ENCODE results near the gene UGP2. TPM values are rescaled to one million over a fixed set of nuclear protein-coding genes. Genes with fewer than 3 reads are reported as not detected.

Gene UGP2
- total RNA-seq, 1 experiment from 2014 or later = 883 TPM

DNA sequence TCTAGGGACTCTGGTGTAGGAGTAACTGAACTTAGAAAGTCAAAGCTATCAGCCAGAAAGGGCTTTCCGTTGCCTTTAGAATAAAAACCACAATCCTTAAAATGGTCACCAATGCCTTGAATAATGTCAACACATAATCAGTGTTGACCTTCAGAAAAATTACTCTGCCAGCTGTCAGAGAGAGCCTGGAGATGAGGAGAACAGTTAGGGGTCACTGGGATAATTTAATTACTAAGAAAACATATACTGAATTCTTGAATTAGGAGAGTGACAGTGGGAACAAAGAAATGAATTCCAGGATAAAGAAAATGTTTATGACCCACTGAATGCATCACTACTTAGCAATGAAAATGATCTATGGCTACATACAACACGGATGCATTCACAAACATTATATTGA is 23.4 kb upstream of the UGP2 start:
- Histone ChIP-seq H4K20me1 (ENCODE audit: control insufficient read depth, insufficient read depth, insufficient read length) (no peaks in the 10 kb centered on the region), H3K4me1 (ENCODE audit: insufficient read depth, low read length) (no peaks in the 10 kb centered on the region), H3K18ac (ENCODE audit: insufficient read length, low read depth, low read length) (no peak overlapping the region), H4K5ac (ENCODE audit: insufficient read length, low read depth, low read length) (no peak overlapping the region), H3K79me2 (ENCODE audit: insufficient read depth, low read length) (no peaks in the 10 kb centered on the region), H3K23ac (ENCODE audit: insufficient read length, low read depth, low read length) (no peak overlapping the region), H2BK20ac (ENCODE audit: low read depth, low read length, poor library complexity, severe bottlenecking) (no peak overlapping the region), H2BK15ac (ENCODE audit: low read depth, low read length) (no peak overlapping the region), H3K79me1 (ENCODE audit: insufficient read depth, low read depth, low read length, poor library complexity, severe bottlenecking) (no peaks in the 10 kb centered on the region), H3K14ac (ENCODE audit: insufficient read depth, low read length) (no peak overlapping the region), H2AK5ac (ENCODE audit: insufficient read length, low read length) (no peak overlapping the region), H4K8ac (replicated peaks; ENCODE audit: insufficient read length, low read depth, low read length) (no peak overlapping the region), H2BK120ac (ENCODE audit: low read depth, low read length, poor library complexity, severe bottlenecking) (no peak overlapping the region), H3K9me3 (ENCODE audit: control insufficient read depth, low read depth, low read length) (no peaks in the 10 kb centered on the region), H2BK5ac (ENCODE audit: insufficient read length, low read length) (no peak overlapping the region), H3T11ph (ENCODE audit: low read length) (no peak overlapping the region), H3K23me2 (ENCODE audit: insufficient read length, low read depth, low read length, poor library complexity, severe bottlenecking) (no peaks in the 10 kb centered on the region), H3K4me2 (ENCODE audit: insufficient read depth, insufficient read length, low read length) (no peak overlapping the region), H4K91ac (ENCODE audit: insufficient read length, low read depth, low read length) (no peak overlapping the region), H2BK12ac (ENCODE audit: insufficient read length, low read depth, low read length) (no peak overlapping the region), H3K4ac (ENCODE audit: low read depth, low read length) (no peak overlapping the region), H2AFZ (ENCODE audit: low read length) (no peak overlapping the region), H3K27me3 (ENCODE audit: insufficient read depth, low read length) (no peaks in the 10 kb centered on the region), H3K56ac (ENCODE audit: insufficient read length, low read depth, low read length) (no peak overlapping the region), H3K27ac (ENCODE audit: insufficient read length, low read depth, low read length) (no peak overlapping the region), H3K9ac (ENCODE audit: extremely low read depth, insufficient read length, low read length) (no peak overlapping the region)
- DNase-seq = no peak
- no CpG with 5 or more reads among the region's 2 CpGs for WGBS (ENCODE audit: extremely low coverage, insufficient read length, low lambda C conversion rate)
- TF ChIP-seq, protein P1, sequence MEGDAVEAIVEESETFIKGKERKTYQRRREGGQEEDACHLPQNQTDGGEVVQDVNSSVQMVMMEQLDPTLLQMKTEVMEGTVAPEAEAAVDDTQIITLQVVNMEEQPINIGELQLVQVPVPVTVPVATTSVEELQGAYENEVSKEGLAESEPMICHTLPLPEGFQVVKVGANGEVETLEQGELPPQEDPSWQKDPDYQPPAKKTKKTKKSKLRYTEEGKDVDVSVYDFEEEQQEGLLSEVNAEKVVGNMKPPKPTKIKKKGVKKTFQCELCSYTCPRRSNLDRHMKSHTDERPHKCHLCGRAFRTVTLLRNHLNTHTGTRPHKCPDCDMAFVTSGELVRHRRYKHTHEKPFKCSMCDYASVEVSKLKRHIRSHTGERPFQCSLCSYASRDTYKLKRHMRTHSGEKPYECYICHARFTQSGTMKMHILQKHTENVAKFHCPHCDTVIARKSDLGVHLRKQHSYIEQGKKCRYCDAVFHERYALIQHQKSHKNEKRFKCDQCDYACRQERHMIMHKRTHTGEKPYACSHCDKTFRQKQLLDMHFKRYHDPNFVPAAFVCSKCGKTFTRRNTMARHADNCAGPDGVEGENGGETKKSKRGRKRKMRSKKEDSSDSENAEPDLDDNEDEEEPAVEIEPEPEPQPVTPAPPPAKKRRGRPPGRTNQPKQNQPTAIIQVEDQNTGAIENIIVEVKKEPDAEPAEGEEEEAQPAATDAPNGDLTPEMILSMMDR (conservative IDR thresholded peaks at IDR 0.05) = no peak
- Mint-ChIP-seq H3K27ac (no peak overlapping the region), H3K4me1 (peaks cover 15 to 18% of the 10 kb centered on the region in 2 experiments), H3K36me3 (ENCODE audit: insufficient read depth in 1 of 3, low read depth in 3 of 3) (no peaks in the 10 kb centered on the region), H3K9me3 (no peaks in the 10 kb centered on the region), H3K4me3 (no peak overlapping the region; a peak in 1 of 5 replicates), H3K27me3 (ENCODE audit: low read depth) (no peaks in the 10 kb centered on the region)

All from H9 (cell line).